Stimulated activated naive CD8-positive, alpha-beta T cell treated with anti-CD3 and anti-CD28 coated beads, Interleukin-15, amount 100 ng/mL, for 72 hours (primary cell): ENCODE data around the gene DCLK1.

Experiments
- ATAC-seq: fragments of 150-1000 bp; cut with Tn5 transposase; 2 replicates; pipeline ENCODE4 v1.10.0; 2021; ENCODE audit warnings: mild to moderate bottlenecking, moderate library complexity
- DNase-seq, 2 donors: peaks; one replicate each; pipeline ENCODE4 v3.0.0; 2021 to 2022
- H3K27ac Mint-ChIP-seq, 2 donors: one replicate each; pipeline ENCODE4 v1.8.0; 2022; ENCODE audit warnings: mild to moderate bottlenecking in 2 of 2, mixed read lengths in 2 of 2, moderate library complexity in 2 of 2
- H3K27me3 Mint-ChIP-seq: one replicate; pipeline ENCODE4 v1.8.0; 2022; ENCODE audit warnings: mixed read lengths
- H3K4me1 Mint-ChIP-seq: one replicate; pipeline ENCODE4 v1.8.0; 2022; ENCODE audit warnings: mild to moderate bottlenecking, mixed read lengths
- H3K4me3 Mint-ChIP-seq, 2 donors: one replicate each; pipeline ENCODE4 v1.8.0; 2022; ENCODE audit warnings: mild to moderate bottlenecking in 2 of 2, mixed read lengths in 2 of 2, moderate library complexity in 1 of 2
- H3K9me3 Mint-ChIP-seq, 2 donors: one replicate each; pipeline ENCODE4 v1.8.0; 2022; ENCODE audit warnings: mixed read lengths in 2 of 2

The DCLK1 gene

DNA sequence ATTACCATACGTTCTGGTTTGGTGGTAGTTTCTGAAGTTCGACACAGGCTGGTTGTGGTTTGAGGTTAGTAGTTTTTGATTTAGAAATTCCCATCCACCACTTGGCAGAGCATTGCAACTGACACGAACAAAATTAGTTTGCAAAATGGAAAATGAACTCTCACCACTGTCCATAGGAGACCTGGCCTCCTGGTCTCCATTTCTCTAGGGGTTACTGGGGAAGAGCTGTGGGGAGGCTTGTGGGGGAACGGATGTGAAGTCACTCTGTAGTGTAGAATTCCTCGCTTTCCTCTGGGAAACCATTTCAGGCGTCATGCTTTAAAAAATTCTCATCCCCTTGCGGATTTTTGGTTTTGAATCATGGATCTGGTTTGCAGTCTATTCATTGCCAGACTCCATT lies 333.2 kb downstream of the DCLK1 start:
- no peak for DNase-seq
- Mint-ChIP-seq H3K4me3 (no peak overlapping the region), H3K9me3 (no peaks in the 10 kb centered on the region)

DNA sequence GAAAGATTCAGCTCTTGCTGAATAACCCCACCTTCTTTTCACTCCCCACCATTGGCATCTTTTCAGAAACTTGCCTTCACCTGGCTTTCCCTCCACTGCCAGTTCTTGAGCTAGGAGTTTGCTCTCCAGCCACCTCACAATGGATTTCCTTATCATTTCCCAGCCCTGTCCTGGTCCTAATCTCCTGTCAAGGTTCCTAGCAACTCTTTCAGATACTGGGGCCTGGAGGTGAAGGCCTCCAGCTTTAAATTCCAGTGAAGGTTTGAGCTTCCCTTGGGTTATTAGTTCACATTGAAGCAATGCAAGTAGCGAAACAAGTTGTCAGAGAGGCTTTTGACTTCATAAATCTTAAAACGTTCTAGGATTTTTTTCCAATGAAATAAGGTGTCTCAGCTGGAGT lies 333.9 kb downstream of the DCLK1 start:
- H3K27ac Mint-ChIP-seq: no peak overlapping the region
- no peak overlapping the region for H3K4me3 Mint-ChIP-seq
- H3K27me3 Mint-ChIP-seq: no peaks in the 10 kb centered on the region
- H3K4me1 Mint-ChIP-seq: no peaks in the 10 kb centered on the region
- ATAC-seq: no peak
- no peaks in the 10 kb centered on the region for H3K9me3 Mint-ChIP-seq
- no peak for DNase-seq

More for the DNA sequence above, 333.2 kb downstream of the DCLK1 start:
- H3K4me1 Mint-ChIP-seq: no peaks in the 10 kb centered on the region
- H3K27me3 Mint-ChIP-seq: no peaks in the 10 kb centered on the region
- ATAC-seq: no peak
- no peak overlapping the region for H3K27ac Mint-ChIP-seq

DNA sequence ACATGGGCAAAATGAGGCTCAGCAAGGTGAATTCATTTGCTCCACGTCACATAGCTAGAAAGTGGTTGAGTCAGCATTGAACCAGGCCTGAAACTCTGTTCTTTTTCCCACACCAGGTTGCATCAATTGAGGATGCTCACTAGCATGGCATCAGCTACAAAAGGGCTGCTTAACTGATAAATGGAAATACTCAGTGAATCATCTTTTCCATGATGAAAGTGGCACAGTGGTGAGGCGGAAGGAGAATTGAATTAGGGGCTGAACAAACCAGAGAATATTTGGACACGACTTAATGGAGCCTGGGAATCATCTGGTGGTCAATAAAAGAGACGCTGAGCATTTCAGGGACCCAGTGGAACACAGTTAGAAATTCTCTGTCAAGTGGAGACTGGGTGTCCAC lies 334.6 kb downstream of the DCLK1 start:
- Mint-ChIP-seq H3K27me3 (no peaks in the 10 kb centered on the region), H3K9me3 (no peaks in the 10 kb centered on the region), H3K27ac (no peak overlapping the region), H3K4me3 (no peak overlapping the region), H3K4me1 (no peaks in the 10 kb centered on the region)
- no peak for ATAC-seq
- DNase-seq: no peak

DNA sequence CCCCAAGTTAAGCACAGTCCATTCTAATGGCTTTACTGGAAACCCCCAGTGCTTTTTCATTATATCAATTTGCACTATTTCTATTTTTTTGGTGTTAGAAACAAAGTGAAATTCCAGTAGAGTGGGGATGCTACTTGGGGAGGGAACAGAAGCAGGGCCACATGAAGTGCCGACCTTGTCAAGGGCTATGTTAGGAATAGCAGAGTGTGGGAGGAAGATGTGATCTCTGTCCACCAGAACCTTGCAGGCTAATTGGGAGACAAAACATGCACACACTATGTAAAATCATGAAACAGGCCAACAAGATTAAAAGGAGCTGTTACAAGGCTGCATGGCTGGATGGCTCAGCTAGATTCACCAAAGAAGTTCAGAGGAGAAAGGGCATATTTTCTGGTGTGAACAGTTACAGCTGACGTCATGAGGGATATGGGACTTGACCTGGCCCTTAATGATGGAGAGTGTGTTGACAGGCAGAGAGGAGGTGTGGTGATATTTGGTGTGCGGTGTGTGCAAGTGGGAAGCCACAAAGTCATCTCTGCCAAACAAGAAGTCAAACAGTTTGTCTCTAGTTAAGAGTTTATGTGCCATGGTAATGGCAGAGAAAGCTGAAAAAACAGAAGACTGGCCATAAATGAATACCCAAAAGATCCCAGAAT lies 336.3 kb downstream of the DCLK1 start:
- DNase-seq: no peak
- Mint-ChIP-seq H3K4me1 (no peaks in the 10 kb centered on the region), H3K4me3 (no peak overlapping the region), H3K27ac (no peak overlapping the region), H3K27me3 (peaks cover 3% of the 10 kb centered on the region), H3K9me3 (no peaks in the 10 kb centered on the region)
- no peak for ATAC-seq

DNA sequence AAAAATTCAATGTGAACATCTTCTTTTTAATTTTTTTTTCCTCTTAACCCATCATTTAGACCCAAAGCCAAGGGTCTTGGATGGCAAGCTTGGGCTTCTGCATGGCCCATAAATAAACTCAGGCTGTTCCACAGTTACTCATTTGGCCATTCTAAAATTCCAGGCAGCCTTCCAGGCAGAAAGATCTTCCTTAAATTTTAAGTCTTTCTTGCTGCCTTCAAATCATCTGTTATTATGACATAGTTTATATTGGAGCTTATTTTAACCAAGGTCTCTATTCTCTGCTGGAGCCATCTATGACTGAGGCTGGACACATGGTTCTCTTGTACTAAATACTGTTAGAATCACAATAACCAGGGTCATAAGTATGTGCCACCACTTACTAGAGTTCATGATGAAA lies 337.4 kb downstream of the DCLK1 start:
- DNase-seq (no peak), ATAC-seq (no peak)
- H3K4me1 Mint-ChIP-seq: no peaks in the 10 kb centered on the region
- no peak overlapping the region for H3K27ac Mint-ChIP-seq
- H3K9me3 Mint-ChIP-seq: no peaks in the 10 kb centered on the region
- H3K27me3 Mint-ChIP-seq: peaks cover 7% of the 10 kb centered on the region
- H3K4me3 Mint-ChIP-seq: no peak overlapping the region

DNA sequence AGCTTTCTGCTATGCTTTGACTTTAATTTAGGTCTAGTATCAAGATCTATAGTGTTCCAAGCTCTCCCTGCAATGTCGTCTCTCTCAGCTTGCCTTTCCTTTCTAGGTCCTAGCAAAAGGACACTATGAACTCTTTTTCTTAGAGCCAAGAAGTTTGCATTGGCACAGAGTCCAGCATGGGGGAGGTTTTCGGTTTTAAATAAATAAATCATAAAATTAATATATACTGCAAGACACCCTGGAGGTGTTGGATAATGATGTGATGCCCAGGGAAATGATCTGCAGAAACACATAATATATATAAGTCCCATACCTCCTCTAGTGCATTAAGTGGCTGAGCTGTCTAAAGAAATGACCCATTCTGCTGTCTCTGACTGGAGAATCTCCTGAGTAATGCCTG lies 338.3 kb downstream of the DCLK1 start:
- peaks cover 13% of the 10 kb centered on the region for H3K27me3 Mint-ChIP-seq
- DNase-seq: no peak
- ATAC-seq: no peak
- H3K9me3 Mint-ChIP-seq: no peaks in the 10 kb centered on the region
- no peak overlapping the region for H3K4me3 Mint-ChIP-seq
- H3K4me1 Mint-ChIP-seq: no peaks in the 10 kb centered on the region
- no peak overlapping the region for H3K27ac Mint-ChIP-seq

DNA sequence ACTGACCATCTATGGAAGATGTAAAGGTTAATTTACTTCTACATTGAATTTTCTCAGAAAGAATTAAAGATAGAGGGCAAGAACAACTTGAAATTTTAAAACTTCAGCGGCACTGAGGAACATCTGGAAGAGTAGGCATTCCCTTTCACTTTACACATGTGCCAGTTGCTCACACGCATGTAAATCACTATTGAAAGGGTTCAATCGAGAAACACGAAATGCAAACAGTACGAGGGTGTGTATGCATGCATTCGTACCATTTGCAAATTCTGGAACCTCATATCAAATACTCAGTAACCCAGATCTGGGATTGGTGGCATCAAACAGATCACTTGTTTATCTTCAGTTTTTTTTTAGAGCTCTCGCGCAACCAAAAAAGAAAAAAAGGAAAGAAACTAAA lies 339.2 kb downstream of the DCLK1 start:
- H3K4me1 Mint-ChIP-seq: no peaks in the 10 kb centered on the region
- H3K27ac Mint-ChIP-seq: no peak overlapping the region
- no peaks in the 10 kb centered on the region for H3K9me3 Mint-ChIP-seq

DNA sequence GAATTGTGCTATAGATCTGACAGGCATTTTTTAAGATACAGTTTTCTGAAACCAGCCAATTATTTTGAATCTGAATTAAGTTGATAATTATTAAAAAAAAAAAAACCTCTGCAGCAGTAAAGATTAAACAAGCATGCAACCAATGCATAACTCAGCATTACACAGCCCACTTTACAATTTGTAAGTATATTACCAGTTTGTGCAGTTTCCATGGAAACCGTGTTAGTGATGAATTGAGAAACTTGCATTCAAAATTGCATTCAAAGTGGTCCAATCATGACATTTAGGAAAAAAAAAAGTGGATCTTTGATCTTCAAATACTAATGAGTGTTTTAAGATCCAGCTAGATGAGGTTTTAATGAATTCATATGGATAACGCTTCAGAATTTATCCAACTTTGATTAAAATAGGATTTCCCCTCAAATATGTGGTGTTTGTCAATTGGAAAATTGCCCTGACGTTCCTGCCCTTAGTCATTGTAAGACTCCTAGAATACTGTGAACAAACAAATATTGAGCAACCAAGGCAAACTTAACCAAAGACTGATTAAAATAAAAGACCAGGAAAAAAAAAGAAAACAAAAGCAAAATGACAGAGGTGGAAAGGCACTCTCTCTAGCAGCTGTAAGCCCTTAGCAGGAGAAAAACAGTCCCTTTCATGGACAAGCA lies 339.9 kb downstream of the DCLK1 start:
- Mint-ChIP-seq H3K27ac (no peak overlapping the region), H3K27me3 (peaks cover 20% of the 10 kb centered on the region), H3K4me1 (no peaks in the 10 kb centered on the region), H3K4me3 (no peak overlapping the region), H3K9me3 (no peaks in the 10 kb centered on the region)
- ATAC-seq: no peak
- no peak for DNase-seq

More for the DNA sequence above, 339.2 kb downstream of the DCLK1 start:
- DNase-seq (no peak), ATAC-seq (no peak)
- Mint-ChIP-seq H3K4me3 (no peak overlapping the region), H3K27me3 (peaks cover 20% of the 10 kb centered on the region)

DNA sequence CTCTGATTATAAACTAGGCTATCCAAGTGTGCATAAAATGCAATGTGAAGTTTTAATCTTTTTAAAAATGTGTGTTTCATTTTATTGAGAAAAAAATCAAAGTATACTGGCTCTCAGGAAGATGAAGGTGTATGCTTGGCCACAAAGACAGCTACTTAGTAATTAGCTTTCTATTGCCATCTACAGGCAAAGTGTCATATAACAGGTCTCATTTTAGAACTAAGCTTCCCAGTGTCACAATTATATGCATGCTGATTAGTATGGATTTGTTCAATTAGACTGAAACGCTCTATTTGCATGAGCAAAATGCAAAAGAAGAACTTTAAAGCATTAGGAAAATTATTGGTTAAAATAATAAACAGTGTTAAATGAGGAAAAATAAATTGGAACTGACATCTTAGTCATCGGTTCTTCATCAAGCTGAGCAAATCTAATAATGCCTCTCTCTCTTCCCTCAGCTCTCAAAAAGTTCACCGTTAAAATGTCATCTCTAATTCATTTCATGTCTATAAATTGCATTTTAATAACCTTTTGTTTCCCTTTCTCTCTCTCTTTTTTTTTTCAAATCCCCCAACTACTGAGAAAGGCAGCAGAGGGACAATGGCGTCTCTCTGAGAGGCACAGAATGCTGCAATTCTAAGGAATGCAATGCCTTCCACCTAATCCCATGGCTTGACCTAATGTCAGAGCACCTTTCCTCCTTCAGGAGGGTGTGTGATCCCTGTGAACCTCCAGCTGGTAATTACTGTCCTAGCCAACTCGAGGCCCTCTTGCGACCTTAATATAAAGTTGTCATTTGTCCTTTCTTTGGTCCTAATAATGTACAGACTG lies 341.6 kb downstream of the DCLK1 start:
- no peak overlapping the region for H3K4me3 Mint-ChIP-seq
- peaks cover 29% of the 10 kb centered on the region for H3K27me3 Mint-ChIP-seq
- H3K9me3 Mint-ChIP-seq: no peaks in the 10 kb centered on the region
- DNase-seq: no peak
- H3K4me1 Mint-ChIP-seq: no peaks in the 10 kb centered on the region
- no peak for ATAC-seq
- H3K27ac Mint-ChIP-seq: no peak overlapping the region

DNA sequence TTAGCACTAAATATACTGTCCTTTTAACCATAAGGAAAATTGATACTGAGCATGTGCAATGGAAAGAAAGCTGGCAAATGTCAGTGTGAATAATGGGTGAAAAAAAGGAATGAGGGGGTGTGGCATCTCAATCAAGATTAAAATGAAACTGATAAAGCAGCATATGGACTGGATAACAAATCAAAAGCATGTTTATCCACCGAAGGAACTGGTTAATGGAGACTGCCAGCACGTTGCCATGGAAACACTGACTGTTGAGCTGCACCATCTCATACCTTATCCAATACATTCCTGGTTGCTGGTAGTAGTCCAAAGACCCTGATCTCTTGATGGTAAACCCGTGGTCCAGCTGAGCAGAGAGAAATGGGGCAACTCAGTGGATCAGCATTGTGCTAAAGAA lies 343.2 kb downstream of the DCLK1 start:
- Mint-ChIP-seq H3K27ac (no peak overlapping the region), H3K27me3 (peaks cover 30% of the 10 kb centered on the region), H3K4me1 (no peaks in the 10 kb centered on the region), H3K9me3 (no peaks in the 10 kb centered on the region), H3K4me3 (no peak overlapping the region)
- DNase-seq (no peak), ATAC-seq (no peak)

DNA sequence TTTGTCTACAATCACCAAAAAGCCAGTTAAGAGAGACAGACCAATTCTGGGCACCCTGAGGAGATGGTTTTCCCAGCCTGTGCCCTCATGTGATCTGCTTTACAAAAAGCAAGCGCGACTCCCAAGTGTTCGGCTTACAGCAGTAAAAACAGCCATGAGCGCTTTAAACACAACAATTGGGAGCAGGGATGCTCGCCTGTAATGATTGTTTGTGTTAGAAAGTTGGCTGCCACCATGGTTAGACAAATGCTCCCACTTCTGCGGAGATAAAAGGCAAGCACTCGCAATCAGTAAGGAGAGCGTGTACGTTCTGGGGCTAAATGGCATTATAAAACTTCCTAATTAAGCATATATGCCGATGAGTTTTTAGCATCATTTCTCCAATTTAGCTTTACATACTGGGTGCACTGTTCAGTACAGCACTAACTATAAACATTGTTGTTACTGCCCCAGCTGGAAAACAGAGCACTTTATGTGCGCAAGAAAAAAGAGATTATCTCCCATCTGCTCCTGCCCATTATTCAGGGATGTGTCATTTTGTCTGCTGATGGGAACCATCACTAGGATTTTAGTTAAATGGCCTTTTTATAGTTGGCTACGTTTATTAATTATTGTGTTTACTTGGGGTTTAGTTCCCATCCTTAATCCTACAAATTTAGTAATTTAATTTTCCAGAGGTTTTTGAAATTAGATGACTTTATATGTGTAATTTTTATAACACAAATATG lies 345.4 kb downstream of the DCLK1 start:
- Mint-ChIP-seq H3K4me3 (no peak overlapping the region), H3K4me1 (no peaks in the 10 kb centered on the region), H3K27ac (no peak overlapping the region), H3K9me3 (no peaks in the 10 kb centered on the region), H3K27me3 (peaks cover 30% of the 10 kb centered on the region)
- ATAC-seq (no peak), DNase-seq (no peak)

DNA sequence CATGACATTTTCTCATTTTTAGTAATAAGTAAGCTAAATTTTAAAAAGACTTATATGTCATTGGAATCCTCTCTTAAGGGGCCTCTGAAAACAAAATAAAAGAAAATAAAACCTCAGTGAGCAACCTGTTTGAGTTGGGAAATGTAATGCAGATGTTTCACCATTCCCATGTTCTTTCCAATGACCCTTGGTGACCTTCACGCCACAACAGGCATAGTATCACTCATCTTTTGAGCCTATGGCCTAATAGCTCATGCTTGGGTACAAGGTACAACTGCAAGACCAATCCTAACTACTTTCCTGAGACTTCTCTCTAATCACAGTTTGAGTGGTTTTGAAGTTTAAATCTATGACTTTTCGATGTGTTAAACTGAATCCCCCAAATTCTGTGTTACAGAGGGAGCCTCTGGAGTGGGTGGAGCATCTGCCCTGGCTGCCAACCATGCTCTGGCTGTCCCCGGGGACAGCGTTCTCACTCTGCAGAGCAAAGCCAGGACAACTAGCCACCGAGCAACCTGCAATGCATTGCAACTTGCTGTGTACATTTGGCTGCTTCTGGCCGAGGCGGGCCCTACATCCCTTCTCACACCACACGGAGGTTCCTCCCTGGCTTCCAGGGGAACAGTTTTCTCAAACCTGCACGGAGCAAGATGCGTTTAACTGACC lies 346.8 kb downstream of the DCLK1 start:
- Mint-ChIP-seq H3K4me3 (no peak overlapping the region), H3K27ac (no peak overlapping the region), H3K27me3 (peaks cover 23% of the 10 kb centered on the region), H3K4me1 (no peaks in the 10 kb centered on the region), H3K9me3 (no peaks in the 10 kb centered on the region)
- DNase-seq: no peak
- no peak for ATAC-seq

DNA sequence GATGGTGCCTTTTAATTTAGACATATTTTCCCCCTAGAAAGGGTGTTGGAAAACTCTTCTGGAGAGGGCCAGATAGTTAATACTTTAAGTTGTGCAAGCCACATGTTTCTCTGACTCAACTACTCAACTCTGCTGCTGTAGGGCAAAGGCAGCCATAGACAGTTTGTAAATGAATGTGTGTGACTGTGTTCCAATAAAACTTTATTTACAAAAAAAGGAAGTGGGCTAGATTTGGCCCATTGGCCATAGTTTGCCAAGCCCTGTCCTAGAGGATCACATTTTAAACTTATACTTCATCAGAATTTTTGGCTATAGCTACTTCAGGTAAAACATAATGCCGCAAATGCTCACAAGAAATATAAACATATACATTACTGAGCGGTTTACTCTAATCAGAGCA lies 348.4 kb downstream of the DCLK1 start:
- ATAC-seq (no peak), DNase-seq (no peak)
- Mint-ChIP-seq H3K27ac (no peak overlapping the region), H3K4me1 (no peaks in the 10 kb centered on the region), H3K27me3 (peaks cover 16% of the 10 kb centered on the region), H3K4me3 (no peak overlapping the region), H3K9me3 (no peaks in the 10 kb centered on the region)

DNA sequence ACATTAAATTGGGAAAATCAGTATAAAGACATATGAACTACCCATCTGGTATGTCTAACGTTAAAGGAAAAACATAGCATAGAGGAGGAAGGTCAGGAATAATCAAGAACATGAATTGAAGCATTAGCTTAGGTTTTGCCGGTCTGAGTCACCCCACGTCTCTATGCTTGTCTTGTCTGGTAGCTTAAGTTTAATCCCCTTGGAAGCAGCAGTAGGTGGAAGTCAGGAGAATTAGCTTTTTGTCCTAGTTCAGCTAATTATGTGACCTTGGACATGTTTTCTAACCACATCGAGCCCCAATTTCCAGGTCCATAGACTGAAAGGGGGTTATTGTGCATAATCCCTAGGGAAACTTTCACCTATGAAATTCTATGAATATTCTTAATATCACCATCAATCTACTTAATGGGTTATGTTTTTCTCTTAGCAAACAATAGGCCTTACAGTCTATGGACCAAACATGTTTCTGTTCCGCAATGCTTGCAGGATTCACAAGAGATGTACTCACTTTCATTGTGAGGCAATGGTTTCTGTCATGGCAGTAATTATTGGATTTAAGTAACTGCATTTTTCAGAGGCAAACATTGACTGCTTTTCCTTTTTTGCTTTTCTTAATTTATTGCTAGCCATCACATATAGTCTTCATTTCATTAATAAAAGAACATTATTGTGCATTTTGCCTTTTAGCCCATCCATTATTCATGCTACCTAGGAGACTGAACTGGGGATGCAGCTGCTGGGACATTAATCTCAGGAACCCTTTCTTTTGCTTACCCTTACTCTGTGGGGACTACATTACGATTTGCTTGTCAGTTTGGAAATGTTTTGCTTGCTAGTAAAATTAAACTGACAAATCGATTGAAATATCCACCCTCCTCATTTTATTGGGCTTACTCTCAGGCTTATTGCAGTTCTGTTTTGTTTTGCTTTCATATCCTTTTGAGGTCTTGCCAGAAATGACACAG lies 349.9 kb downstream of the DCLK1 start:
- Mint-ChIP-seq H3K4me1 (no peaks in the 10 kb centered on the region), H3K9me3 (no peaks in the 10 kb centered on the region), H3K27ac (no peak overlapping the region), H3K27me3 (peaks cover 9% of the 10 kb centered on the region), H3K4me3 (no peak overlapping the region)
- DNase-seq (no peak), ATAC-seq (no peak)
